ENCODE measurements around the gene FYCO1. TPM values are rescaled to one million over a fixed set of nuclear protein-coding genes. Genes with fewer than 3 reads are reported as not detected.

FYCO1 gene
- total RNA-seq (2013; cell fraction: nucleolus; rRNA removed), result 31.8 and 41.1 TPM in 2 replicates
- total RNA-seq (2014; rRNA removed) (4.9 and 6.6 TPM in 2 replicates), total RNA-seq (2014; rRNA removed; fragmentation: Illumina TruSeq; extraction: Trizol) (6.5 and 8.5 TPM in 2 replicates), total RNA-seq (2021) (8.4 and 8.6 TPM in 2 replicates), polyA plus RNA-seq (2011; rRNA removed) (5.6 and 7.1 TPM in 2 replicates), polyA plus RNA-seq (2014; fragmentation: Illumina TruSeq; extraction: Trizol) (6.9 and 7.8 TPM in 2 replicates), polyA plus RNA-seq (2014; fragmentation: Nextera tagmentation; extraction: Ambion mirVana) (1 to 10 TPM; 1.5 to 2.2 TPM), polyA plus RNA-seq (2014; rRNA removed) (6.6 and 6.9 TPM in 2 replicates), polyA plus RNA-seq (2016; fragmentation: Nextera tagmentation; extraction: Ambion mirVana) (1 to 10 TPM; 2.6 to 3.9 TPM), polyA minus RNA-seq (2011; rRNA and poly(A)+ RNA removed) (15.7 and 20.2 TPM in 2 replicates), Bru-seq, nascent RNA (percentile 76 among the genes with signal in this experiment), BruChase-seq, experiment 1, labeled RNA remaining after a 6-hour chase (percentile 61 among the genes with signal in this experiment), BruChase-seq, experiment 2, labeled RNA remaining after a 2-hour chase (percentile 64 among the genes with signal in this experiment)
- 2.7 TPM for polyA plus RNA-seq (2011; ENCODE audit: low read depth)
- polyA plus RNA-seq (2011; cell fraction: cytosol; rRNA removed), result 6.3 and 8.3 TPM in 2 replicates
- polyA plus RNA-seq (2011; cell fraction: nucleus; rRNA removed), result 17.5 and 18.2 TPM in 2 replicates
- 3.7 and 5.2 TPM in 2 replicates for polyA plus RNA-seq (2012)
- polyA minus RNA-seq (2011; cell fraction: cytosol; rRNA and poly(A)+ RNA removed), result 2.8 and 4.3 TPM in 2 replicates
- 20.8 and 24.9 TPM in 2 replicates for polyA minus RNA-seq (2011; cell fraction: nucleus; rRNA and poly(A)+ RNA removed)
- long read RNA-seq, experiment 1, partial matches to known transcripts, result 0 of 1 reads
- long read RNA-seq, experiment 1, other reads (novel, unspliced or antisense), result 1 of 1 reads
- long read RNA-seq, experiment 2, partial matches to known transcripts, result 0 of 5 reads
- long read RNA-seq, experiment 2, other reads (novel, unspliced or antisense), result 5 of 5 reads

GRCh38 chr3:45995236-45996192, at the start of gene FYCO1:
FYCO1 (minus strand) TSS chr3:45995824; CDS start chr3:45984910, 10,914 bp downstream.
- Histone ChIP-seq H3K27me3 (replicated peaks in 1 of 2; ENCODE audit: control insufficient read depth in 2 of 2, insufficient read depth in 2 of 2, low read length in 1 of 2) (no peaks in the 10 kb centered on the region), H3K27ac (ENCODE audit: control insufficient read depth, insufficient read depth) (peak within 1 kb of the TSS; percentile 90), H3K9me3 (replicated peaks; ENCODE audit: control insufficient read depth, insufficient read depth, low read length) (no peaks in the 10 kb centered on the region), H2AFZ (ENCODE audit: control insufficient read depth, low read depth, low read length) (peak within 1 kb of the TSS; percentile 99), H3K36me3 (ENCODE audit: control insufficient read depth in 2 of 2, insufficient read depth in 2 of 2, low read length in 1 of 2) (no peaks in the 10 kb centered on the region), H3K9ac (ENCODE audit: control insufficient read depth, insufficient read depth, low read length) (peak within 1 kb of the TSS; percentile 81), H4K20me1 (ENCODE audit: control insufficient read depth, insufficient read depth) (no peaks in the 10 kb centered on the region), H3K4me2 (ENCODE audit: control insufficient read depth, insufficient read depth) (peak within 1 kb of the TSS; percentile 84), H3K4me1 (ENCODE audit: control insufficient read depth, insufficient read depth, low read length) (peaks cover 30% of the 10 kb centered on the region), H3K79me2 (ENCODE audit: control insufficient read depth, insufficient read depth, low read length) (peaks cover 16% of the 10 kb centered on the region), H3K4me3 (peak within 1 kb of the TSS; percentile 79)
- DNase-seq (ENCODE audit: low read depth, low spot score) (peak; percentile 59), ATAC-seq (peak; percentile 94), FAIRE-seq (peak; percentile 66)
- POLR2A ChIA-PET, result interaction anchor here (0.6 to 3.0 kb wide), 6 partner anchors 22 to 335 kb away, joined by 3 to 16 read pairs (median 4); partner anchors contain the start of gene CXCR6
- TSS peak; percentile 89 for BruUV-seq (replicated peaks)
- RAD21 ChIA-PET (ENCODE audit: unreplicated experiment), result interaction anchor here (0.6 to 5.0 kb wide), 13 partner anchors 25 to 1001 kb away, joined by 3 to 32 read pairs (median 4); partner anchors contain the start of genes CCR1 and SACM1L
- 2% methylated on average over 67 of the region's 67 CpGs for WGBS (ENCODE audit: insufficient coverage, insufficient replicate concordance, low lambda C conversion rate, missing lambda C conversion rate)
- SMC1A ChIA-PET (ENCODE audit: uncharacterized antibody, unreplicated experiment), result interaction anchor here (0.6 to 5.7 kb wide), 13 partner anchors 14 to 596 kb away, joined by 3 to 35 read pairs (median 8); no protein-coding TSS in a partner anchor
- intact Hi-C loops (cut with micrococcal nuclease; ENCODE audit: unreplicated experiment) (no loop called here), in situ Hi-C loops (cut with MboI) (no loop called here)
- CTCF ChIA-PET, result interaction anchor here (0.9 to 5.2 kb wide), 10 partner anchors 9 to 131 kb away, joined by 3 to 40 read pairs (median 5); no protein-coding TSS in a partner anchor
- TF ChIP-seq, protein P1, sequence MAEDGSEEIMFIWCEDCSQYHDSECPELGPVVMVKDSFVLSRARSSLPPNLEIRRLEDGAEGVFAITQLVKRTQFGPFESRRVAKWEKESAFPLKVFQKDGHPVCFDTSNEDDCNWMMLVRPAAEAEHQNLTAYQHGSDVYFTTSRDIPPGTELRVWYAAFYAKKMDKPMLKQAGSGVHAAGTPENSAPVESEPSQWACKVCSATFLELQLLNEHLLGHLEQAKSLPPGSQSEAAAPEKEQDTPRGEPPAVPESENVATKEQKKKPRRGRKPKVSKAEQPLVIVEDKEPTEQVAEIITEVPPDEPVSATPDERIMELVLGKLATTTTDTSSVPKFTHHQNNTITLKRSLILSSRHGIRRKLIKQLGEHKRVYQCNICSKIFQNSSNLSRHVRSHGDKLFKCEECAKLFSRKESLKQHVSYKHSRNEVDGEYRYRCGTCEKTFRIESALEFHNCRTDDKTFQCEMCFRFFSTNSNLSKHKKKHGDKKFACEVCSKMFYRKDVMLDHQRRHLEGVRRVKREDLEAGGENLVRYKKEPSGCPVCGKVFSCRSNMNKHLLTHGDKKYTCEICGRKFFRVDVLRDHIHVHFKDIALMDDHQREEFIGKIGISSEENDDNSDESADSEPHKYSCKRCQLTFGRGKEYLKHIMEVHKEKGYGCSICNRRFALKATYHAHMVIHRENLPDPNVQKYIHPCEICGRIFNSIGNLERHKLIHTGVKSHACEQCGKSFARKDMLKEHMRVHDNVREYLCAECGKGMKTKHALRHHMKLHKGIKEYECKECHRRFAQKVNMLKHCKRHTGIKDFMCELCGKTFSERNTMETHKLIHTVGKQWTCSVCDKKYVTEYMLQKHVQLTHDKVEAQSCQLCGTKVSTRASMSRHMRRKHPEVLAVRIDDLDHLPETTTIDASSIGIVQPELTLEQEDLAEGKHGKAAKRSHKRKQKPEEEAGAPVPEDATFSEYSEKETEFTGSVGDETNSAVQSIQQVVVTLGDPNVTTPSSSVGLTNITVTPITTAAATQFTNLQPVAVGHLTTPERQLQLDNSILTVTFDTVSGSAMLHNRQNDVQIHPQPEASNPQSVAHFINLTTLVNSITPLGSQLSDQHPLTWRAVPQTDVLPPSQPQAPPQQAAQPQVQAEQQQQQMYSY (CRISPR knock-in tag; IDR thresholded peaks at IDR 0.05), result no peak
- peak; percentile 90 for TF ChIP-seq CREB1 (IDR thresholded peaks at IDR 0.05; ENCODE audit: low read depth)
- TF ChIP-seq, protein P2, sequence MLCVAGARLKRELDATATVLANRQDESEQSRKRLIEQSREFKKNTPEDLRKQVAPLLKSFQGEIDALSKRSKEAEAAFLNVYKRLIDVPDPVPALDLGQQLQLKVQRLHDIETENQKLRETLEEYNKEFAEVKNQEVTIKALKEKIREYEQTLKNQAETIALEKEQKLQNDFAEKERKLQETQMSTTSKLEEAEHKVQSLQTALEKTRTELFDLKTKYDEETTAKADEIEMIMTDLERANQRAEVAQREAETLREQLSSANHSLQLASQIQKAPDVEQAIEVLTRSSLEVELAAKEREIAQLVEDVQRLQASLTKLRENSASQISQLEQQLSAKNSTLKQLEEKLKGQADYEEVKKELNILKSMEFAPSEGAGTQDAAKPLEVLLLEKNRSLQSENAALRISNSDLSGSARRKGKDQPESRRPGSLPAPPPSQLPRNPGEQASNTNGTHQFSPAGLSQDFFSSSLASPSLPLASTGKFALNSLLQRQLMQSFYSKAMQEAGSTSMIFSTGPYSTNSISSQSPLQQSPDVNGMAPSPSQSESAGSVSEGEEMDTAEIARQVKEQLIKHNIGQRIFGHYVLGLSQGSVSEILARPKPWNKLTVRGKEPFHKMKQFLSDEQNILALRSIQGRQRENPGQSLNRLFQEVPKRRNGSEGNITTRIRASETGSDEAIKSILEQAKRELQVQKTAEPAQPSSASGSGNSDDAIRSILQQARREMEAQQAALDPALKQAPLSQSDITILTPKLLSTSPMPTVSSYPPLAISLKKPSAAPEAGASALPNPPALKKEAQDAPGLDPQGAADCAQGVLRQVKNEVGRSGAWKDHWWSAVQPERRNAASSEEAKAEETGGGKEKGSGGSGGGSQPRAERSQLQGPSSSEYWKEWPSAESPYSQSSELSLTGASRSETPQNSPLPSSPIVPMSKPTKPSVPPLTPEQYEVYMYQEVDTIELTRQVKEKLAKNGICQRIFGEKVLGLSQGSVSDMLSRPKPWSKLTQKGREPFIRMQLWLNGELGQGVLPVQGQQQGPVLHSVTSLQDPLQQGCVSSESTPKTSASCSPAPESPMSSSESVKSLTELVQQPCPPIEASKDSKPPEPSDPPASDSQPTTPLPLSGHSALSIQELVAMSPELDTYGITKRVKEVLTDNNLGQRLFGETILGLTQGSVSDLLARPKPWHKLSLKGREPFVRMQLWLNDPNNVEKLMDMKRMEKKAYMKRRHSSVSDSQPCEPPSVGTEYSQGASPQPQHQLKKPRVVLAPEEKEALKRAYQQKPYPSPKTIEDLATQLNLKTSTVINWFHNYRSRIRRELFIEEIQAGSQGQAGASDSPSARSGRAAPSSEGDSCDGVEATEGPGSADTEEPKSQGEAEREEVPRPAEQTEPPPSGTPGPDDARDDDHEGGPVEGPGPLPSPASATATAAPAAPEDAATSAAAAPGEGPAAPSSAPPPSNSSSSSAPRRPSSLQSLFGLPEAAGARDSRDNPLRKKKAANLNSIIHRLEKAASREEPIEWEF (IDR thresholded peaks at IDR 0.05; ENCODE audit: insufficient replicate concordance, low read depth, low read length), result no peak
- TF ChIP-seq ZSCAN29 (IDR thresholded peaks at IDR 0.05), result no peak
- TF ChIP-seq, protein P3, sequence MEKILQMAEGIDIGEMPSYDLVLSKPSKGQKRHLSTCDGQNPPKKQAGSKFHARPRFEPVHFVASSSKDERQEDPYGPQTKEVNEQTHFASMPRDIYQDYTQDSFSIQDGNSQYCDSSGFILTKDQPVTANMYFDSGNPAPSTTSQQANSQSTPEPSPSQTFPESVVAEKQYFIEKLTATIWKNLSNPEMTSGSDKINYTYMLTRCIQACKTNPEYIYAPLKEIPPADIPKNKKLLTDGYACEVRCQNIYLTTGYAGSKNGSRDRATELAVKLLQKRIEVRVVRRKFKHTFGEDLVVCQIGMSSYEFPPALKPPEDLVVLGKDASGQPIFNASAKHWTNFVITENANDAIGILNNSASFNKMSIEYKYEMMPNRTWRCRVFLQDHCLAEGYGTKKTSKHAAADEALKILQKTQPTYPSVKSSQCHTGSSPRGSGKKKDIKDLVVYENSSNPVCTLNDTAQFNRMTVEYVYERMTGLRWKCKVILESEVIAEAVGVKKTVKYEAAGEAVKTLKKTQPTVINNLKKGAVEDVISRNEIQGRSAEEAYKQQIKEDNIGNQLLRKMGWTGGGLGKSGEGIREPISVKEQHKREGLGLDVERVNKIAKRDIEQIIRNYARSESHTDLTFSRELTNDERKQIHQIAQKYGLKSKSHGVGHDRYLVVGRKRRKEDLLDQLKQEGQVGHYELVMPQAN (conservative IDR thresholded peaks at IDR 0.05), result peak; percentile 67

Measured in GM12878 (cell line).